ENCODE measurements around the gene TTC3. TPM values are rescaled to one million over a fixed set of nuclear protein-coding genes. Genes with fewer than 3 reads are reported as not detected.

Gene TTC3
- total and polyA plus RNA-seq, 8 donors, result 103 to 214 (median 191) TPM

GRCh38 chr21:37224861-37225839 lies 152.1 kb downstream of the TTC3 start:
- Histone ChIP-seq H3K36me3 (peaks cover 4 to 73% of the 10 kb centered on the region in 2 donors), H3K27me3 (no peaks in the 10 kb centered on the region), H3K4me3 (no peak overlapping the region), H3K27ac (peak overlapping the region in 1 of 2 donors; percentile 64), H3K9me3 (no peaks in the 10 kb centered on the region), H3K4me1 (peaks cover 0 to 23% of the 10 kb centered on the region in 2 donors)
- no peak for TF ChIP-seq CTCF (IDR thresholded peaks at IDR 0.05)
- ATAC-seq, result no peak
- intact Hi-C loops (cut with DNase I), result no loop called here
- DNase-seq, result no peak

GRCh38 chr21:37226041-37226920 lies 153.2 kb downstream of the TTC3 start:
- ATAC-seq, result no peak
- Histone ChIP-seq H3K9me3 (no peaks in the 10 kb centered on the region), H3K4me3 (no peak overlapping the region), H3K36me3 (peaks cover 4 to 84% of the 10 kb centered on the region in 2 donors), H3K4me1 (peaks cover 0 to 16% of the 10 kb centered on the region in 2 donors), H3K27ac (peak overlapping the region in 1 of 2 donors; percentile 64), H3K27me3 (no peaks in the 10 kb centered on the region)
- intact Hi-C loops (cut with DNase I), result no loop called here
- TF ChIP-seq CTCF (IDR thresholded peaks at IDR 0.05), result no peak
- no peak for DNase-seq

- H3K36me3 ChIP-seq, result peaks cover 4 to 94% of the 10 kb centered on the region in 2 donors
Observed at GRCh38 chr21:37227071-37228002, 154.3 kb downstream of the TTC3 start.

GRCh38 chr21:37228003-37228400 lies 154.9 kb downstream of the TTC3 start:
- DNase-seq (no peak), ATAC-seq (no peak)
- Histone ChIP-seq H3K9me3 (no peaks in the 10 kb centered on the region), H3K27me3 (no peaks in the 10 kb centered on the region), H3K27ac (no peak overlapping the region), H3K4me1 (peaks cover 0 to 12% of the 10 kb centered on the region in 2 donors), H3K36me3 (peaks cover 4 to 100% of the 10 kb centered on the region in 2 donors), H3K4me3 (no peak overlapping the region)
- intact Hi-C loops (cut with DNase I), result no loop called here
- no peak for TF ChIP-seq CTCF (IDR thresholded peaks at IDR 0.05)

More at GRCh38 chr21:37227071-37228002, 154.3 kb downstream of the TTC3 start:
- no peak for ATAC-seq
- Histone ChIP-seq H3K4me1 (peaks cover 0 to 12% of the 10 kb centered on the region in 2 donors), H3K9me3 (no peaks in the 10 kb centered on the region), H3K4me3 (no peak overlapping the region), H3K27me3 (no peaks in the 10 kb centered on the region), H3K27ac (no peak overlapping the region)
- TF ChIP-seq CTCF (IDR thresholded peaks at IDR 0.05), result no peak
- no peak for DNase-seq
- intact Hi-C loops (cut with DNase I), result no loop called here
